H4 (cell line): ENCODE data around the gene TBC1D3B. TPM values are rescaled to one million over a fixed set of nuclear protein-coding genes. Genes with fewer than 3 reads are reported as not detected.
A peak's percentile ranks its signal among the peaks of the same experiment; 100 is the strongest.
"Not testable (repeated sequence)": the region's sequence is repeated elsewhere in the genome, so short reads cannot be mapped to it uniquely, and the experiment has no call there.

Experiments used
- DNase-seq: peaks from one replicate; pipeline ENCODE4 v3.0.0-alpha.2; 2015; ENCODE audit warnings: low spot score
- total RNA-seq: library from RNA; depleted of rRNA; stranded (reverse); fragments of >200 nt; shearing (Covaris generic); gene quantifications from 2 replicates; pipeline ENCODE4 v1.2.3, GENCODE V29; 2014

TBC1D3B gene
- total RNA-seq, 1 experiment from 2014 or later = 0.39 TPM

DNA sequence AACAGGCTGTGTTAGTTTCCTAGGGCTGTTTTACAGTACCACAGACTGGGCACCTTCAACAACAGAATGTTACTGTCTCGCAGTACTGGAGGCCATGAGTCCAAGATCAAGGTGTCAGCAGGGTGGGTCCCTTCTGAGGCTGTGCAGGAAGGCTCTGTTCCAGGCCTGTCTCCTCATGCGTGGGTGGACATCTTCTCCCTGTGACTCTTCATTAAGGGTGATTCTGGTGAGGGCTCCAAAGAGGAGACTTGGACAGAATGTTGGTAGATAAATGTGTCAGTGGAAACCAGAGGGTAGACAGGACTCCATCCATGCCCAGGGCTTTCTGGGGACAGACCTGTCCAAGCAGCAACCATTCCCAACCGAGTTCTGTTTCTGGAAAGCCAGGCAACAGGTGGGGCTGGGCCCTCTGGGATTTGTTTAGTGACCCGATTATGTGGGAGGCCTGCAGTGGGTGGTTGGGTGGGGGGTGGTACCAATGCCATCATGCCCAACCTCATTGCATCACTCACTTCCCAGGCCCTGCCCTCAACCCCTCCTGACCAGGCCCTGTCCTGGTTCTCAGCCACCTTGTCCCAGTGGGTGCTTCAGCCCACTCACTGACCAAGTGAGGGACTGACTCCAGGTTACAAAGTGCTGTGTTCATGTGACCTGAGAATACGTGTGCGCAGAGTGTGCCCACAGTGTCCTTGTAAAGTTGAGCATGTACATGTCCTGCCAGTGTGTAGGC lies 5.2 kb upstream of the TBC1D3B start:
- not testable (repeated sequence) for DNase-seq

- not testable (repeated sequence) for DNase-seq
These were observed 7.6 kb downstream of the TBC1D3B start for GRCh38 chr17:36168836-36169235.

DNA sequence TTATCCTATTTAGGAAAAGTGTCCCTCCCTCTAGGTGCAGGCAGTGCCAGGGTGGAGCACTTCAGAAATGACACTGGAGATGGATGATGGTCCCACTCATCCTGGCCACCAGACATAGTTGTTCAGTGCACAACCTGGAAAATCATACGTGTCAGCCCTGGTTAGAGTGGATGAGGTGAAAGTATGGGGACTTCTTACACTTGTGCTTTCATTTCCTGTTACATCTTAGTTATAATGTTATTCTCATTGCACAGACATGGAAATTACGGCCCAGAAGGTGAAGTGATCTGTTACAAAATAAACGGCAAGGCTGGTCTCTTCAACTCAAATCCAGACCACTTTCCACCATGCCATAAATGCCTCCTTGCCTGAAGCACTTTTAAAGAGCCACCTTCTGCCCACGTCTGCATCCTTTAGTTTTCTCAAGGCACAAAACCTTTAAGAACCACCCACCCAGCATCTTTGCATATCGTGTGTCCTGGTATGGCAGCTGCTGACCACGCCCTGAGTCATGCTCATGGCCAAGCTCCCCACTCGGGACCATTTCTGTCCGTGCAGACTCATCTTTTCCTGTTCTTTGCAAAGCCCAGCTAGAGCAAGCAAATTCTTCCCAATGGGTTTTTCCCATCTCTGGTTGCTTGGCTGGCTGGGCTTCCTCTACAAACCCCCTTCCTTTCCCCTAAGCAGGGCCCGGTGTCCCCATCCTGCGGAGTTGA lies 22.4 kb downstream of the TBC1D3B start:
- peak; percentile 3 for DNase-seq

DNA sequence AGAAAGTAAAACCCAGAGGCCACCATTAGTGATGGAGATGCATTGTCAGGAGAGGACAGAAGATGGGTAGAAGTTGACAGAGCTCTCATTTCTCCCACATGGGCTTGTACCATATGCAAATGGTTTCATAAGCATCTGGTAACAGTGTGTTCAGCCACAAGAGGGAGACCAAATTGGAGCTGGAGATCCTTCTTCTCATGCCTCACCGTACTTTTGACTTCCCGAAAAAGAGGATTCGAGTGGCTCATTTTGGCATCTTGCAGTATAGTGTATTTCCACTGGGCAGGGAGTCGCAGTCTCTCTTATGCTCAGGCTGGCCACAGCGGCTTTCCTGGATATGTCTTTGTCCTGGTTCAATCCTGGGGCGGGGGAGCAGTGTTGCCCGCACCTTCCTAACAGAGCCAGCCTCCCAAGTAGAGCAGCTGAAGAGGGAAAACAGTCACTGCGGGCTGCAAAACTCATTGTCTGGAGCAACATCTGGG lies 23.8 kb downstream of the TBC1D3B start:
- peak; percentile 10 for DNase-seq

GRCh38 chr17:36151891-36152638 lies 24.4 kb downstream of the TBC1D3B start:
- no peak for DNase-seq

- DNase-seq = peak; percentile 65
These were observed 27.1 kb downstream of the TBC1D3B start for GRCh38 chr17:36149296-36149820.

DNA sequence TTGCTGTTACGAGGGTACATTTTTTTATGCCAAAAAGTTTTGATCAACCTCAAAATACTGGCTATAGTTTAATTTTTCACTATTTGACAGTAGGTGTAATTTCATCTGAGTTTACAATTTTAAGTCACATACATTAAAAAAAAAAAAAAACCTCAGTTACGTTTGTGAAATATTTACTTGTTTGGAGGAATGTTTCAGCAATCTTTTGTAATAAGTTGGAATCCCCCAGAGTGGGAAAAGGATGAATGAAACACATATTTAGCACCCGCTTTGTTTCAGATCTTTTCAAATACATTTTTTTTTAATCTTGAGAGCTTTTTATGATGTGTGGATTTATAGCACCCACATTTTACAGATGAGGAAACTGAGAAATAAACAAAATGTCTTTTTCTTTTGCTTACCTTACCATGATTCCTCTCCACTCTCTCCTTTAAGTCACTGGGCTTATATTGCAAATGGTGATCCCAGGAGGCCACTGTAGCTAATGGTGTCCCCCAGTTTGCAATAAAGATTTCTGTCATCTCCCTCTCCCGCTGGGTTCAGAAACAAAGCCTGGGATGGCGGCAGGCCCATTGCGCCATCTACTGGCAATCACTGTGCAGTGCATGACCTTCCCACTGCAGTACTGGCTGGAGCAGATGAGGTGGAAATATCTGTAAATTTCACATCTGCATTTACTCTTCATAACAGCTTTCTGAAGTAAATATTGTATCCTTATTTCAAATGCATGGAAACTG lies 27.7 kb downstream of the TBC1D3B start:
- DNase-seq = peak; percentile 74

DNA sequence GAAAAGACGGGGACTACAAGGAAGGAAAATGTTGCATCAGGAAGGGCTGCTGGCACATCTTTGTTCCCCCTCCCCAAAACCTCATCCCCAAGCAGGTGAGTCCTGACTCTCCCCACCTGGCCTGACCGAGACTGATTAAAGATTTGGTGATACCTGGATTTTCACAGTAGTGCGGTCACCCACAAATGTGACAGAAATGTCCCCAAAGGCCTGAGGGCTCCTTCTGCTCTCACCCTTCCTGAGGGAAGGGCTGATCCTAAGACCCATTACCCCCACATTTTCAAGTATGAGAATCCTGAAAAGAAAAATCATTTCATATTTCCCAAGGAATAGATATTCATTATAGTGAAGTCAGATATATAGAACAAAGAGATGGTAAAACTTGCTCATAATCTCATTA lies 28.8 kb downstream of the TBC1D3B start:
- no peak for DNase-seq

- DNase-seq = no peak
These were observed 31.3 kb downstream of the TBC1D3B start for GRCh38 chr17:36144981-36145729.

DNA sequence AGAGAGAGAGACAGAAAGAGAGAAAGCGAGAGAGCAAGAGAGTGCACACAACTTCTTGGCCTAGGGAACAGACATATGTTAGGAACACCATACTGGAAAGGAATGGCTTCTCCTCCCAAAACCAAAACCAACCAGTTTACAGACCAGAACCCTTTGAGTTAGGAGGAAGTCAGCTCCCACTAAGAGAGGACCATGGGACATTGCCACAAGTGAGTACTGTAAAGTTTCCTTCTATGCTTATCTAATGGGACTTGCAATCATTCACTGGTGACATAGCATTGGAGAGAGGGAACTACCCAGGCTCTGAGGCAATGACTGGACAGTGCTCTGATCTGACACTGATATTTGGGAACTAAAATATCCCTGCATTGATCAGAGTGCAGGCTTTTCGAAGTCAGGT lies 32.4 kb downstream of the TBC1D3B start:
- no peak for DNase-seq

GRCh38 chr17:36142806-36143205 lies 33.6 kb downstream of the TBC1D3B start:
- no peak for DNase-seq

DNA sequence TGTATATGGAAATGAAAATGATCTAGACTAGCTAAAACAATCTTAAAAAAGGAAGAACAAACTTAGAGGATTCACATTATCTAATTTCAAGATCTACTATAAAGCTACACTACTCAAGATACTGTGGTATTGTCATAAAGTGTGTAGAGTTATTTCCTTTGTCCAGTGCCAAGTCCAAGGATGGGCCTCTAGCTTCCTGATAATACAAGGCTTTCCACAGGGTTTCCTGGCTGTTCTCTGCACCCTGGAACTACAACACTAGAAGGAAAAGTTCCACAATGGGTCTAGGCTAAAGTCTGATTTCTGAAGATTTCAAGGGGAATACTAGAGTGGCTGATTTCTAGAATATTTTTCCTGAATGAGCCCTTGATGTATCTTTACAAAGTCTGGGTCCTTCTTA lies 34.2 kb downstream of the TBC1D3B start:
- DNase-seq = no peak

DNA sequence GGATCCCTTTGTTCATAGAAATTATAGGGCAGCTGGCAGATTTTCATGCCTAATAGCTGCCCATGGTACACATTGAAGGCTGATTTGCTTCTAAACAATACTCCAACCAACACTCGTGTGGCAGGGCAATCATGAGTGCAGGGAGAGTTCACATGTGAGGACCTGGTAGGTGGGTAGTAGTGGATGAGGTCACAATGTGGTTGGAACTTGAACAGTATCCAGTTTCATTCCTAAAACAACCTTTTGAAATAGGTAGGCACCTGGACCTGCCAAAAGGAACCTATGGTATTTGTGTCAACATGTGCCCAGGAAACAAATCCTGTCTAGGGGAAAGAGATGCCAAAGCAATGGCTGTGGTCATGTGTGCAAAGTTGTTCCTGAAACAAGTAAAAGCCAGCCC lies 40.0 kb downstream of the TBC1D3B start:
- DNase-seq = no peak

- DNase-seq = no peak
These were observed 40.4 kb downstream of the TBC1D3B start for GRCh38 chr17:36136036-36136435.

GRCh38 chr17:36135465-36135864 lies 41.0 kb downstream of the TBC1D3B start:
- no peak for DNase-seq

GRCh38 chr17:36133602-36134236 lies 42.7 kb downstream of the TBC1D3B start:
- no peak for DNase-seq

GRCh38 chr17:36132421-36132831 lies 44.0 kb downstream of the TBC1D3B start:
- DNase-seq = no peak

GRCh38 chr17:36131931-36132330 lies 44.5 kb downstream of the TBC1D3B start:
- no peak for DNase-seq

DNA sequence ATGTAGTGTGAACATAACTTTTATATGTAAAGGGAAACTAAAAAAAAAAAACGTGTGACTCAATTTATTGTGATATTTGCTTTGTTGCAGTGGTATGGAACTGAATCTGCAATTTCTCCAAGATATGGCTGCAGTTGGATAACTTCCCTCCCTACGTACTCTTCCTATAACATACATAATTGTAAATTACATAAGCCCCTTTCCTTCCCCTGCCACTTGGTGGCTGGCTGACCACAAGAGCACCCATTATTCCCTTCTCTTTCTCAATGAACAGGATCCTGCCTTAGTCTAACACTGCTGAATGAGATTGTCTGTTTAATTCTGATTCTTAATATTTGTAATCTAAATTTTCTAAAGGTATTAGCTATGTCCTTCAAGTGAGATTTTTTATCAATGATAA lies 45.0 kb downstream of the TBC1D3B start:
- no peak for DNase-seq

DNA sequence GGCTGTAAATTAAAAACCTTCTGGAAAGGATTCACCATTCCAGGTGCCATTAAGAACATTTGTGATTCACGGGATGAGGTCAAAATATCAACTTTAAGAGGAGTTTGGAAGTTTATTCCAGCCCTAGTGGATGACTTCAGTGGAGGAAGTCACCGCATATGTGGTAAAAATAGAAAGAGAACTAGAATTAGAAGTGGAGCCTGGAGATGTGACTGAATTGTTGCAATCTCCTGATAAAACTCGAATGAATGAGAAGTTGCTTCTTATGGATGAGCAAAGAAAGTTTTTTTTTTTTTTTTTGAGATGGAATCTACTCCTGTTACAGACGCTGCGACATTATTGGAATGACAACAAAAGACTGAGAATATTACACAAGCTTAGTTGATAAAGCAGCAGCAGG lies 46.1 kb downstream of the TBC1D3B start:
- no peak for DNase-seq
